GM18507 (cell line): Measurements from ENCODE around the gene UNC5CL.

ENCODE experiments used
- DNase-seq: peaks from one replicate; pipeline ENCODE4 v3.0.0; 2011; ENCODE audit warnings: low read depth; ENCODE audit not compliant: insufficient read length; ENCODE audit errors: extremely low spot score
- FAIRE-seq: peaks from 2 replicates; lab custom pipeline; 2011; peaks lifted over from hg19 to GRCh38; lab: Jason Lieb, UNC

Gene UNC5CL

DNA sequence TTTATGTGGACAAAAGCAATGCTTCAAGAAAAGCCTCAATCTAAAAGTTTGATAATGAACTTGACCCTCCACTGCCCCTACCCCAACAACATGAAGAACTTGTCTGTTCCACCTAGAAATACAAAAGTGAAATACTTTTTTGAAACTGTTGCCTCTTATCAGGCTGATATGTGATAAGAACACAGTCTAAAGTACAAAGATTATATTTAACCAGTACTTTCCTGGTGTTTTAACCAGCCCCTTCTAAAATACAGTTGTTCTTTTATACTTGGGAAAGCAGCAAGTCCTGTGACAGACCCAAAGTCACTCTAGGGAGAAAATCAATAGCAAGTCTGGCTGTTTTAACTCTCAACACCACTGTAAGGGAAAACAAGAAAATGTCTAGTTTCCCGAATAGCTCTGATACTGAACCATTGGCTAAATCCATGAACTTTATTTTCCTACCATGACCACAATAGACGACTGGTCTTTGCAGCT is 26.6 kb upstream of the UNC5CL start:
- FAIRE-seq (no peak), DNase-seq (no peak)

- DNase-seq: no peak
- no peak for FAIRE-seq
These were observed 25.8 kb upstream of the UNC5CL start for GRCh38 chr6:41064841-41065240.

- FAIRE-seq: no peak
These were observed 24.9 kb upstream of the UNC5CL start for GRCh38 chr6:41063884-41064285.

GRCh38 chr6:41062056-41062455 is 23.0 kb upstream of the UNC5CL start:
- DNase-seq (no peak), FAIRE-seq (no peak)

More at GRCh38 chr6:41063884-41064285, 24.9 kb upstream of the UNC5CL start:
- no peak for DNase-seq

- FAIRE-seq (no peak), DNase-seq (no peak)
These were observed 22.2 kb upstream of the UNC5CL start for GRCh38 chr6:41061196-41061726.

DNA sequence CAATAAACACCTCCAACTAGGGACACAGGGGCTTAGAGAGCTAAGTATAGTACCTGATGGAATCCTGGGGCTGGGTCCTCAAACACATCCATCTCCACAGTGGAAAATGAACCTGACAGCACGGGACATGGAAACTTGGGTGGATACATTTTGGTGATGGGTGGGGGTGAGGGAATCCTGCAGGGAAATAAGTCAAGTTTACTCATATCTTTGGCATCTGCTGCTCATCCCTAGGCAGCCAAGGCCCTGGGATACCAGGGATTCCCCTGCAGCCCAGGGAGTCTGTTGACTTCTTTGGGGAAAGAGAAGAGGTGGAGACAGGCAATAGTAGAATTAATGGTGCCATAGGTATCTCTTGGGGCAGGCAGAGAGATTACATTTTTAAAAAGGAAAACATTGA is 20.5 kb upstream of the UNC5CL start:
- FAIRE-seq (no peak), DNase-seq (no peak)

- no peak for DNase-seq
- FAIRE-seq: no peak
These were observed 19.8 kb upstream of the UNC5CL start for GRCh38 chr6:41058783-41059181.

- DNase-seq (no peak), FAIRE-seq (no peak)
These were observed 17.9 kb upstream of the UNC5CL start for GRCh38 chr6:41056768-41057490.

GRCh38 chr6:41055149-41055548 is 16.1 kb upstream of the UNC5CL start:
- no peak for DNase-seq
- FAIRE-seq: no peak

- DNase-seq (no peak), FAIRE-seq (no peak)
These were observed 15.5 kb upstream of the UNC5CL start for GRCh38 chr6:41054511-41054910.

DNA sequence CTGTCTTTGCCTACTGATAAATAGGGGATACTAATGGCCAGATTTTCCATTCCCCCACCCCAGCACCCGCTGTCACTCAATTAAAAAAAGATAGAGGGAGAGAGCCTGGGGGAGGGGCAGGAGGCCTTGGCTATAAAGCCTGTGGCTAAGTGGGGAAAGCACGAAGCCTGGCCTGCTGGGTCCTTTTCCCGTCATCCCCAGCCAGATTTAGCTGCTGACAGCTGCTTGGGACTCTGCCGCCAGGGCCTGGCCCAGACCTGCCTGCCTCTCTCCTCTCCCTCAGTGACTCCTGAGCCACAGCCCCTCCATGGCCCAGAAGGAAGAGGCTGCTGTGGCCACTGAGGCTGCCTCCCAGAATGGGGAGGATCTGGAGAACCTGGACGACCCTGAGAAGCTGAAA is 14.0 kb upstream of the UNC5CL start, which contains the start of gene APOBEC2:
Gene APOBEC2, plus strand, starts transcription at position 162 of the 400 bp plus-strand sequence. Its CDS starts 146 bp downstream, at position 308.
- FAIRE-seq: no peak
- no peak for DNase-seq

DNA sequence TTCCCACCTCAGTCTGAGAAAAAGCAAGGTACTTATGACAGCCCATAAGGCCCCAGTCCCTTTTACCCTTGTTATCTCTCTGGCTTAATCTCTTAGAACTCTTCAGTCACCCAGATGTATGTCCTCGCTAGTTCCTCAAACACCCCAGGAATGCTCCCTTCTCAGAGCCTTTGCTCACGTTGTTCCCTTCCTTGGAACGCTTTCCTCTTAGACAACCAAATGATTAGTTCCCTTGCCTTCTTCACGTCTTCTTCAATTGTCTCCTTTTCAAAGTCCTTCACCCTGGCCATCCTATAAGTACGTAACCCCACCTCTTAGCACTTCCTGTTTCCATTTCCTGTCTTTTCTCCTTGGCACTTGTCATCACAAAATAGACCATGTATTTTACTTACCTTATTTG is 12.9 kb upstream of the UNC5CL start:
- FAIRE-seq: no peak
- DNase-seq: no peak

DNA sequence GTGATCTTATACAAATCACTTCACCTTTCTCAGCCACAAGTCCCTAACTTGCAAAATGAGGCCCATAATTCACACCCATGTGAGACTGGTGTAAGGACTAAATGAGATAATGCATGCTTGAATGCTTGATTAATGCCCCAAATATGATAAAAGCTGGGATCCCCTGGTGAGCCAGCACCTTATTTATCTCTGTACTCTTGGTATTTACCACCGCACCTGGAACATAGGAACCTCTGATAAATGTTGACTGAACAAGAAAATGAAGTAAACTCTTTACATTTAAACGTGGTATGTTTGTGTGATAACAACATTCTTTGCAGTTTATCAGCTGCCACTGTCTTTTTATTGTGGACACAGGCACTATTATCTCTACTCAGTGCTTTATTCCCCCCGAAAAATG is 11.5 kb upstream of the UNC5CL start:
- FAIRE-seq: no peak
- no peak for DNase-seq

DNA sequence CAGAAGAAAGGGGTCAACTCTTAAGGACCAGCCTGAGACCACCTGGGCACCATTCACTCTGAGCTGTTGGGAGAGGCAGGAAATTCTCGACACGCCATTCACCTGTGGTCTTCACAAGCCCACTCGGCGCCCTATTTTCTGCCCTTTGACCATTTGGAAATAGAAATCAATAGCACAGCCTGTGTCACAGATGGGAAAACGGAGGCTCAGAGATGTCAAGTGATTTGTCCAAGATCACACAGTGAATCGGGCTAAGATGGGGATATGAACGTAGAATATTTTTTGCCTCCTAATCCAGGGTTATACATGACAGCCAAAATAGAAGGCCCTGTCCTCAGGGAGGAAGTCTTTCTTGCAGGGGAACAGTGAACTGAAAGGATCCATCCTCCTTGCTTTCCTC is 10.9 kb upstream of the UNC5CL start:
- DNase-seq (no peak), FAIRE-seq (no peak)

GRCh38 chr6:41049521-41049920 is 10.5 kb upstream of the UNC5CL start:
- FAIRE-seq: no peak
- DNase-seq: no peak

DNA sequence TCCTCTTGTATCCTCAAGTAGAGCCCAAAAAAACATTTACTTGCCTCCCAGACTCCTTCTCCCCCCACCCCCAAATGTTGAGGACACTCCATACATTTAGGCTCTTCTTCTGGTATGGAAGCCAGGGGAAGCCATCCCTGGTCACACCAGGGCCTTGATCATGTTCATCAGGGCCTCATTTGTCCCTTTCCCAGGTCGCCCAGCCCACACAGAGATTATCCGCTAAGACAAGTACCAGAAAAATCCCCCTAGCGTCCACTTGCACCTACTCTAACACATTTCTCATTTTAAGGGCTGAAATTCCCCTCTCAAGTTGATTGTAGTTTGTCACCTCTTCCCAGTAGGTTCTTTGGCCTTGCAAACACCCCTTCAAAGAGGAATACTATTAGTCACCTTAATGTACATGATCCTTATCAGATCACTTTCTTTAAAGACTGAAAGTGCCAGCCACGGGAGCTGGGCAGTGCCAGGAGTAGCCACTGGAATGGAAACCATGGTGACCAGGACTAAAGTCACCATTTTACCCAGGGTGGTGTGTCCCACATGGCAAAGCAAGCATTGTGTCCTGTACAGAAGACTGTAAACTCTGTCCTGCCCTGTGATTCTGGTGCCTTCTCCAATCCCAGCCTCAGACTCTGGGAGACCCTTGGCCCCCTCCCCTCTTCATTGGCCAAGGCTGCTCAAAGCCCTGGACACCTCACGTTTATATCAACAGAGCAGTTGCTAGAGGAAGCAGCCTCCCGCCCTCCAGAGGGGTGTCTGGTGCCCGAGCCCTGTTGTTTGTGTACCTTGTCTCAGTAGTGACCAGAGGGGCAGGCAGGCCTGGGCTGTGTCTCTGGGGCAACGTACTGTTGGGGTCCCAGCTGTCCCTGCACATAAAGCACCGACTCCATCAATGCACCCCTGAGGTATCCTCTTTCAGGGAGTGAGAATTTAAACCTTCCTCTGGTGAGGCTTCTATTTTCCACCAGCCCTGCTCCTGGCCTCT is 9.0 kb upstream of the UNC5CL start:
- FAIRE-seq: no peak
- no peak for DNase-seq

- FAIRE-seq (no peak), DNase-seq (no peak)
These were observed 8.3 kb upstream of the UNC5CL start for GRCh38 chr6:41047306-41047705.

GRCh38 chr6:41046084-41046483 is 7.1 kb upstream of the UNC5CL start:
- FAIRE-seq: no peak

GRCh38 chr6:41045664-41046063 is 6.6 kb upstream of the UNC5CL start:
- no peak for FAIRE-seq
- DNase-seq: no peak

More at GRCh38 chr6:41046084-41046483, 7.1 kb upstream of the UNC5CL start:
- no peak for DNase-seq

GRCh38 chr6:41043151-41043550 is 4.1 kb upstream of the UNC5CL start:
- FAIRE-seq (no peak), DNase-seq (no peak)
